Stimulated activated CD8-positive, alpha-beta memory T cell treated with anti-CD3 and anti-CD28 coated beads, Interleukin-2, amount 100 ng/mL, for 48 hours (primary cell): ENCODE measurements around the gene G3BP2.

Source experiments
- DNase-seq, 2 donors: peaks; one replicate each; pipeline ENCODE4 v3.0.0-alpha.2; 2020; ENCODE audit warnings: low read depth in 2 of 2

Gene G3BP2

DNA sequence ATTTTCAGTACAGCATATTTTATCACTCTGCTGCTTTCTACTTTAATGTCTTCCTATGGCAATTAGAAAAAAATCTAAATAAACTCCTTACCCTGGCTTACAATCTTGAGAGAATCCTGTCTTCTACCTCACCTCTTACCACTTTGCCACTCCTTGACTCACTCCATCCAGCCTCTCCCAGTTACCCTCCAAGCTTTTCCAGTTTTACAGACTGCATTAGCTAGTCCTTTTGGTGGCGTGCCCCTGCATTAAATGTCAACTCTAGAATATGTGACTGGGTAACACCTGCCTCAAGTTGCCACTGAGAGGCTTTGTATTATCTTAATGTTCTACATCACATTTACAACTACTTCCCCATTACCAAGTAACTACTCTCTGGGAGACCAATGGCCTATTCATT lies 35.4 kb downstream of the G3BP2 start:
- DNase-seq = no peak

- DNase-seq = no peak
These were observed 36.0 kb downstream of the G3BP2 start for GRCh38 chr4:75637176-75637575.

- DNase-seq = no peak
These were observed 38.3 kb downstream of the G3BP2 start for GRCh38 chr4:75634951-75635350.

- no peak for DNase-seq
These were observed 38.9 kb downstream of the G3BP2 start for GRCh38 chr4:75634281-75634680.

- DNase-seq = no peak
These were observed 39.4 kb downstream of the G3BP2 start for GRCh38 chr4:75633846-75634245.

- DNase-seq = no peak
These were observed 42.3 kb downstream of the G3BP2 start for GRCh38 chr4:75630937-75631329.

DNA sequence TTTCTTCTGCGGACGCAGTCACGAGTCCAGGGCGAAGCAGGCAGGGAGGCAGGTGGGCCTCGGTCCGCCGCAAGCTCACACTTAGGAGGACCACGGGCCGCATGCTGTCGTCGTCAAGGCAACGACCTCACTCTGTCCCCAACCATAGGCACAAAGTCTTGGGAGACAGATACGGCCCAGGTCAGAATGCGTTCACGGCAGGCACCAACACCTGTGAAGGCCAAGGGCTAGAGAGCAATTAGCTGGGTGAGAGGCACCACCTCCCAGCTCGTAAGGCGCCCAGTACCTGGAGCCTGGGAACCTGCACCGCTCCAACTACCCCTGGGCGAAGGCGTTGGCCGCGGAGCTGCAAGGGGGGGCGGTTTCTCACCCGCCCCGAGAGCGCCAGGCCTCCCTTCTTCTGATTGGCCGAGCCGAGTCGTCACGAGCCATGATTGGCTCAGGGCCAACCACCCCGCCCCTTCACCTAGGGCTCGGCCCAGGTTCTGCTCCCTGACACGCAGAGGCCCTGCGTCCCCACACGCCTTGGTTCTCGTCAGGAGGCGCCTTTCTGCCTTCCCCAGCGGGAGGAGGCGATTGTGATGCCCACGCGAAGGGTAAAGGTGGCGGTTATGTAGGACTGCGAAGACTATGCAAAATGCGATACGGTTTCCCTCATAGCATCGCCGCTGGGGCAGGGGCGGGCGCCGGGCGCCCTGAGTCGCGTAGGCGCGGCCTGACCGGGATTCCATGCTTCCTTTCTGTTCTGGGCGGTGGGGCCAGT lies 42.9 kb downstream of the G3BP2 start, which contains the start of gene CDKL2:
CDKL2 (minus strand) TSS at position 355 of the 763 bp plus-strand sequence. CDS start 4,540 bp downstream, outside the sequence.
- peak; percentile 78 to 85 for DNase-seq

- DNase-seq = no peak
These were observed 44.0 kb downstream of the G3BP2 start for GRCh38 chr4:75629239-75629638.

DNA sequence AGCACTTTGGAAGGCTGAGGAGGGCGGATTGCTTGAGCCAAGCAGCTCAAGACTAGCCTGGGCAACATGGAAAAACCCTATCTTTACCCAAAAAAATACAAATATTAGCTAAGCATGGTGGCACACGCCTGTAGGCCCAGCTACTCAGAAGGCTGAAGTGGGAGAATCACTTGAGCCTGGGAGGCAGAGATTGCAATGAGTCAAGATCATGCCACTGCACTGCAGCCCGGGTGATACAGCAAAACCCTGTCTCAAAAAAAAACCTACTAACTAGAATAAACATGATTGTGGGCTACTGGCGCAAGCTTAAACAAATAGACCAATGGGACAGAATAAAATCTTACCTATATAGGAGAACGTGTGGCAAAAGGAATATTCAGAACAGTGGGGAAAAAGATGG lies 50.2 kb downstream of the G3BP2 start:
- no peak for DNase-seq

DNA sequence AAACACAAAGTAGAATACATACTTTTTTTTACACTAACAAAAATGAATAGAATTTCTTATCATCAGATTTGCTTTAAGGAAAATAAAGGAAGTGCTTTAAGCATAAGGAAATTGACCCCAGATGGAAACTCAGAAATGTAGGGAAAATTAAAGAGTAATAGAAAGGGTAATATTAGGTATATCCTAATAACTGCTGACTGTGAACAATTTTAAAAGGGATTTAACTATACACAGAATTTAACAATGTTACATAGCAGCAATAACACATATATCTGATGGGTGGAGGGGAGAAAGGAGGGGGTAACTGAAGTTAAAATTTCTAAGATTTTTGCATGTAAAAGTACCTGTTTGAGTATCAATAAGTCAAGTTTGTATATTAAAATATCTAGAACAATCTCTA lies 51.5 kb downstream of the G3BP2 start:
- DNase-seq = no peak

GRCh38 chr4:75612306-75612705 lies 60.9 kb downstream of the G3BP2 start:
- no peak for DNase-seq

DNA sequence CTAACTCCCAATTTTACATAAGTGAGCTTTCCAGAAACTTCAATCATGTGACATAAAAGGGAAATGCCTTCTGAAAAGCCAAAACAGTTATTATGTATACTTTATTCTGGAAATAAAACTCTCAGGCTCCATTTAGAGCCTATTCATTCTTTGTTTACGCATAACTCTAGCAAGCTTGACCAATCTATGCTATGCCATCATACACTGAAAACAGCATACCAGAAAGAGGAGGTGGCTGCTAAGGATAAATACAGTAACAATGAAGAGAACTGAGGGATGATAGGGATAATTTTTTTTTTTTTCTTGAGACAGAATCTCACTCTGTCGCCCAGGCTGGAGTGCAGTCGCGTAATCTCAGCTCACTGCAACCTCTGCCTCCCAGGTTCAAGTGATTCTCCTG lies 67.3 kb downstream of the G3BP2 start:
- DNase-seq = no peak

GRCh38 chr4:75599647-75600046 lies 73.6 kb downstream of the G3BP2 start:
- no peak for DNase-seq

DNA sequence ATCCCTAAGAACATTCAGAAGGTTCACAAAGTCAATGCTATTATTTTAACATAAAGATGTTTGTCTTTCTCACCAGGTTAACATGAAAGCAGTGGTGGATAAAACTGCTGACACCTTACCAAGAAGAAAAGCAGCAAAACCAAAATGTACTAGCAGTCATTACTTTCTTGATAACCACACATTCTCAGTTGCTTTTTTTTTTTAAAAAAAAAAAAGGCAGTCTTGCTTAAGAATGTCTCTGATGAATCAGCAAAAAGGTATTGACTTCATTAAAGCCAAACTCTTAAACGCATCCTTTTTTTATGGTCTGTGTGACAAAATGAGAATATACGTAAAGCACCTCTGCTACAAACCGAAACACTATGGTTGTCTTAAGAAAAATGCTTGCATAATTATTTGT lies 74.8 kb downstream of the G3BP2 start:
- DNase-seq = no peak

- no peak for DNase-seq
These were observed 77.2 kb downstream of the G3BP2 start for GRCh38 chr4:75596061-75596460.

- no peak for DNase-seq
These were observed 79.8 kb downstream of the G3BP2 start for GRCh38 chr4:75593393-75593792.
